ENCODE measurements around the gene RAMP3.
A peak's percentile ranks its signal among the peaks of the same experiment; 100 is the strongest.

RAMP3 gene

GRCh38 chr7:45155357-45155900 lies 2.2 kb upstream of the RAMP3 start:
- H3K9me3 ChIP-seq, result no peaks in the 10 kb centered on the region
- peaks cover 0 to 11% (median 5%) of the 10 kb centered on the region in 4 donors for H3K4me1 ChIP-seq
- intact Hi-C loops (cut with DNase I; ENCODE audit: low total_unique reads), result loop anchor here (5.0 kb wide), 1 partner anchor 102 kb away; no protein-coding TSS in a partner anchor
- no peaks in the 10 kb centered on the region for H3K36me3 ChIP-seq
- no peak overlapping the region for H3K4me3 ChIP-seq
- DNase-seq, result no peak
- no peak overlapping the region for H3K27ac ChIP-seq
- H3K27me3 ChIP-seq, result peaks cover 0 to 29% of the 10 kb centered on the region in 2 donors
- TF ChIP-seq CTCF (IDR thresholded peaks at IDR 0.05), result no peak

- Histone ChIP-seq H3K9me3 (no peaks in the 10 kb centered on the region), H3K27me3 (peaks cover 0 to 27% of the 10 kb centered on the region in 2 donors), H3K36me3 (no peaks in the 10 kb centered on the region), H3K4me3 (no peak overlapping the region), H3K27ac (no peak overlapping the region), H3K4me1 (peaks cover 0 to 11% (median 5%) of the 10 kb centered on the region in 4 donors)
- TF ChIP-seq CTCF (IDR thresholded peaks at IDR 0.05), result no peak
- intact Hi-C loops (cut with DNase I; ENCODE audit: low total_unique reads), result loop anchor here (5.0 kb wide), 1 partner anchor 101 kb away; no protein-coding TSS in a partner anchor
- DNase-seq, result no peak
Observed at GRCh38 chr7:45155941-45156340, 1.6 kb upstream of the RAMP3 start.

- H3K27me3 ChIP-seq, result peaks cover 0 to 26% of the 10 kb centered on the region in 2 donors
- peaks cover 0 to 11% (median 5%) of the 10 kb centered on the region in 4 donors for H3K4me1 ChIP-seq
- no peaks in the 10 kb centered on the region for H3K36me3 ChIP-seq
- H3K9me3 ChIP-seq, result no peaks in the 10 kb centered on the region
- H3K4me3 ChIP-seq, result peak overlapping the region; percentile 35 to 39
- DNase-seq, result no peak
- intact Hi-C loops (cut with DNase I; ENCODE audit: low total_unique reads), result loop anchor here (5.0 kb wide), 1 partner anchor 101 kb away; no protein-coding TSS in a partner anchor
- TF ChIP-seq CTCF (IDR thresholded peaks at IDR 0.05), result no peak
- H3K27ac ChIP-seq, result no peak overlapping the region
Observed at GRCh38 chr7:45156516-45157272, 897 bp upstream of the RAMP3 start.

GRCh38 chr7:45157286-45157652 lies 322 bp upstream of the RAMP3 start:
- Histone ChIP-seq H3K27me3 (peaks cover 0 to 26% of the 10 kb centered on the region in 2 donors), H3K4me3 (peak overlapping the region; percentile 35 to 39), H3K36me3 (no peaks in the 10 kb centered on the region), H3K27ac (no peak overlapping the region), H3K9me3 (no peaks in the 10 kb centered on the region), H3K4me1 (peaks cover 0 to 11% (median 5%) of the 10 kb centered on the region in 4 donors)
- intact Hi-C loops (cut with DNase I; ENCODE audit: low total_unique reads), result loop anchor here (5.0 kb wide), 1 partner anchor 100 kb away; no protein-coding TSS in a partner anchor
- DNase-seq, result no peak
- no peak for TF ChIP-seq CTCF (IDR thresholded peaks at IDR 0.05)

- no peak for TF ChIP-seq CTCF (IDR thresholded peaks at IDR 0.05)
- DNase-seq, result peak in 1 of 2 donors; percentile 41
- H3K9me3 ChIP-seq, result no peaks in the 10 kb centered on the region
- H3K27ac ChIP-seq, result no peak overlapping the region
- peaks cover 0 to 26% of the 10 kb centered on the region in 2 donors for H3K27me3 ChIP-seq
- intact Hi-C loops (cut with DNase I; ENCODE audit: low total_unique reads), result loop anchor here (5.0 kb wide), 1 partner anchor 99 kb away; no protein-coding TSS in a partner anchor
- no peaks in the 10 kb centered on the region for H3K36me3 ChIP-seq
- peak overlapping the region; percentile 35 to 39 for H3K4me3 ChIP-seq
- peaks cover 0 to 11% (median 5%) of the 10 kb centered on the region in 4 donors for H3K4me1 ChIP-seq
Observed at GRCh38 chr7:45158471-45158870, 880 bp downstream of the RAMP3 start.
